Activated CD4-positive, alpha-beta memory T cell treated with anti-CD3 and anti-CD28 coated beads, Interleukin-2, amount 10 ng/mL, durations not matched to agents 7 days and 5 days (primary cell): Measurements from ENCODE around the gene BZW2. TPM values are rescaled to one million over a fixed set of nuclear protein-coding genes. Genes with fewer than 3 reads are reported as not detected.

Experiments
- CTCF ChIA-PET: fragments of 350-600 bp; sonication (Branson Sonifier 250); formaldehyde crosslinking; loops from one replicate; lab custom pipeline; 2021; ENCODE audit warnings: antibody characterized with exemption, inconsistent platforms; lab: Charles Lee
- POLR2A ChIA-PET: fragments of 350-600 bp; sonication (Branson Sonifier 250); formaldehyde crosslinking; loops from one replicate; lab custom pipeline; 2021; ENCODE audit warnings: antibody characterized with exemption; lab: Charles Lee
- DNase-seq: peaks from one replicate; pipeline ENCODE4 v3.0.0-alpha.2; 2020
- H3K27ac Mint-ChIP-seq: one replicate; pipeline ENCODE4 v1.8.0; 2021; ENCODE audit warnings: mild to moderate bottlenecking, mixed read lengths
- H3K27me3 Mint-ChIP-seq: one replicate; pipeline ENCODE4 v1.8.0; 2021; ENCODE audit warnings: mixed read lengths
- H3K36me3 Mint-ChIP-seq: one replicate; pipeline ENCODE4 v1.8.0; 2021; ENCODE audit warnings: low read depth, mixed read lengths
- H3K4me1 Mint-ChIP-seq: one replicate; pipeline ENCODE4 v1.8.0; 2021; ENCODE audit warnings: mixed read lengths
- H3K4me3 Mint-ChIP-seq: one replicate; pipeline ENCODE4 v1.8.0; 2021; ENCODE audit warnings: mild to moderate bottlenecking, mixed read lengths
- H3K9me3 Mint-ChIP-seq: one replicate; pipeline ENCODE4 v1.8.0; 2021; ENCODE audit warnings: mixed read lengths
- total RNA-seq, 2 experiments: library from RNA; stranded (reverse); gene quantifications; one replicate each; pipeline ENCODE4 v1.2.3, GENCODE V29; 2021

BZW2 gene
- total RNA-seq, 2 experiments from 2014 or later, result 33.4 to 33.6 TPM

GRCh38 chr7:16739863-16740622 is 94.1 kb downstream of the BZW2 start:
- no peaks in the 10 kb centered on the region for H3K36me3 Mint-ChIP-seq
- H3K9me3 Mint-ChIP-seq, result no peaks in the 10 kb centered on the region
- no peak overlapping the region for H3K4me3 Mint-ChIP-seq
- ChIA-PET POLR2A (no interaction called here), CTCF (interaction anchor here (1.3 to 1.4 kb wide), 2 partner anchors 19 to 31 kb away, joined by 3 read pairs; no protein-coding TSS in a partner anchor)
- no peaks in the 10 kb centered on the region for H3K27me3 Mint-ChIP-seq
- peaks cover 3% of the 10 kb centered on the region for H3K4me1 Mint-ChIP-seq
- DNase-seq, result no peak
- H3K27ac Mint-ChIP-seq, result no peak overlapping the region

GRCh38 chr7:16740623-16740953 is 94.6 kb downstream of the BZW2 start:
- ChIA-PET POLR2A (no interaction called here), CTCF (no interaction called here)
- Mint-ChIP-seq H3K36me3 (no peaks in the 10 kb centered on the region), H3K9me3 (no peaks in the 10 kb centered on the region), H3K27me3 (no peaks in the 10 kb centered on the region), H3K27ac (no peak overlapping the region), H3K4me1 (peaks cover under 1% of the 10 kb centered on the region), H3K4me3 (no peak overlapping the region)
- no peak for DNase-seq

GRCh38 chr7:16740996-16741395 is 95.0 kb downstream of the BZW2 start:
- no peaks in the 10 kb centered on the region for H3K4me1 Mint-ChIP-seq
- H3K4me3 Mint-ChIP-seq, result no peak overlapping the region
- DNase-seq, result no peak
- ChIA-PET CTCF (no interaction called here), POLR2A (no interaction called here)
- no peaks in the 10 kb centered on the region for H3K36me3 Mint-ChIP-seq
- no peak overlapping the region for H3K27ac Mint-ChIP-seq
- no peaks in the 10 kb centered on the region for H3K27me3 Mint-ChIP-seq
- H3K9me3 Mint-ChIP-seq, result no peaks in the 10 kb centered on the region

GRCh38 chr7:16741676-16742075 is 95.7 kb downstream of the BZW2 start:
- DNase-seq, result no peak
- CTCF ChIA-PET, result no interaction called here
- Mint-ChIP-seq H3K36me3 (no peaks in the 10 kb centered on the region), H3K27ac (no peak overlapping the region), H3K27me3 (no peaks in the 10 kb centered on the region), H3K4me1 (no peaks in the 10 kb centered on the region), H3K4me3 (no peak overlapping the region), H3K9me3 (no peaks in the 10 kb centered on the region)
- POLR2A ChIA-PET, result no interaction called here

GRCh38 chr7:16742547-16742946 is 96.6 kb downstream of the BZW2 start:
- POLR2A ChIA-PET, result no interaction called here

GRCh38 chr7:16743236-16743635 is 97.3 kb downstream of the BZW2 start:
- Mint-ChIP-seq H3K27ac (no peak overlapping the region), H3K27me3 (no peaks in the 10 kb centered on the region), H3K4me1 (no peaks in the 10 kb centered on the region), H3K36me3 (no peaks in the 10 kb centered on the region), H3K4me3 (no peak overlapping the region), H3K9me3 (no peaks in the 10 kb centered on the region)
- no peak for DNase-seq
- ChIA-PET POLR2A (no interaction called here), CTCF (interaction anchor here (0.6 kb wide), 1 partner anchor 31 kb away, joined by 3 read pairs; no protein-coding TSS in a partner anchor)

More at GRCh38 chr7:16742547-16742946, 96.6 kb downstream of the BZW2 start:
- no peaks in the 10 kb centered on the region for H3K36me3 Mint-ChIP-seq
- H3K27ac Mint-ChIP-seq, result no peak overlapping the region
- no peak overlapping the region for H3K4me3 Mint-ChIP-seq
- CTCF ChIA-PET, result interaction anchor here (0.6 kb wide), 1 partner anchor 30 kb away, joined by 3 read pairs; no protein-coding TSS in a partner anchor
- no peaks in the 10 kb centered on the region for H3K4me1 Mint-ChIP-seq
- DNase-seq, result no peak
- H3K27me3 Mint-ChIP-seq, result no peaks in the 10 kb centered on the region
- H3K9me3 Mint-ChIP-seq, result no peaks in the 10 kb centered on the region

- no peak for DNase-seq
- POLR2A ChIA-PET, result no interaction called here
- H3K27me3 Mint-ChIP-seq, result no peaks in the 10 kb centered on the region
Observed at GRCh38 chr7:16744518-16745250, 98.7 kb downstream of the BZW2 start.

GRCh38 chr7:16745645-16746044 is 99.7 kb downstream of the BZW2 start:
- H3K27me3 Mint-ChIP-seq, result no peaks in the 10 kb centered on the region
- no peaks in the 10 kb centered on the region for H3K4me1 Mint-ChIP-seq
- DNase-seq, result no peak
- ChIA-PET POLR2A (no interaction called here), CTCF (no interaction called here)
- no peaks in the 10 kb centered on the region for H3K9me3 Mint-ChIP-seq
- no peak overlapping the region for H3K4me3 Mint-ChIP-seq
- H3K36me3 Mint-ChIP-seq, result no peaks in the 10 kb centered on the region
- no peak overlapping the region for H3K27ac Mint-ChIP-seq

More at GRCh38 chr7:16744518-16745250, 98.7 kb downstream of the BZW2 start:
- Mint-ChIP-seq H3K4me1 (no peaks in the 10 kb centered on the region), H3K9me3 (no peaks in the 10 kb centered on the region), H3K27ac (no peak overlapping the region), H3K4me3 (no peak overlapping the region), H3K36me3 (no peaks in the 10 kb centered on the region)
- CTCF ChIA-PET, result no interaction called here

GRCh38 chr7:16747102-16747501 is 101.1 kb downstream of the BZW2 start:
- Mint-ChIP-seq H3K4me1 (no peaks in the 10 kb centered on the region), H3K9me3 (no peaks in the 10 kb centered on the region), H3K4me3 (no peak overlapping the region), H3K36me3 (no peaks in the 10 kb centered on the region), H3K27me3 (no peaks in the 10 kb centered on the region), H3K27ac (no peak overlapping the region)
- no peak for DNase-seq
- POLR2A ChIA-PET, result no interaction called here
- CTCF ChIA-PET, result no interaction called here

GRCh38 chr7:16753102-16753931 is 107.3 kb downstream of the BZW2 start, which contains the start of gene TSPAN13:
Gene TSPAN13 (plus strand): TSS chr7:16753755. CDS start chr7:16753968, 213 bp downstream.
- DNase-seq, result peak; percentile 68
- no peaks in the 10 kb centered on the region for H3K9me3 Mint-ChIP-seq
- peaks cover 11% of the 10 kb centered on the region for H3K4me1 Mint-ChIP-seq
- H3K27ac Mint-ChIP-seq, result no peak within 1 kb of the TSS
- H3K27me3 Mint-ChIP-seq, result peaks cover 27% of the 10 kb centered on the region
- H3K36me3 Mint-ChIP-seq, result no peaks in the 10 kb centered on the region
- H3K4me3 Mint-ChIP-seq, result peak within 1 kb of the TSS; percentile 72
- CTCF ChIA-PET, result interaction anchor here (0.7 to 1.5 kb wide), 2 partner anchors 48 to 58 kb away, joined by 3 read pairs; no protein-coding TSS in a partner anchor
- POLR2A ChIA-PET, result no interaction called here

GRCh38 chr7:16753932-16754855 is 108.2 kb downstream of the BZW2 start:
- CTCF ChIA-PET, result interaction anchor here (0.7 to 1.5 kb wide), 3 partner anchors 47 to 190 kb away, joined by 3 read pairs; no protein-coding TSS in a partner anchor
- peak; percentile 19 for DNase-seq
- no peaks in the 10 kb centered on the region for H3K36me3 Mint-ChIP-seq
- H3K4me1 Mint-ChIP-seq, result peaks cover 11% of the 10 kb centered on the region
- H3K27me3 Mint-ChIP-seq, result peaks cover 27% of the 10 kb centered on the region
- H3K27ac Mint-ChIP-seq, result no peak overlapping the region
- POLR2A ChIA-PET, result no interaction called here
- H3K9me3 Mint-ChIP-seq, result no peaks in the 10 kb centered on the region
- H3K4me3 Mint-ChIP-seq, result peak overlapping the region; percentile 72

GRCh38 chr7:16754856-16755317 is 108.9 kb downstream of the BZW2 start:
- Mint-ChIP-seq H3K36me3 (no peaks in the 10 kb centered on the region), H3K27me3 (peaks cover 27% of the 10 kb centered on the region), H3K4me3 (peak overlapping the region; percentile 72), H3K4me1 (peaks cover 11% of the 10 kb centered on the region), H3K27ac (no peak overlapping the region), H3K9me3 (no peaks in the 10 kb centered on the region)
- ChIA-PET POLR2A (no interaction called here), CTCF (interaction anchor here (0.7 to 1.5 kb wide), 2 partner anchors 60 to 190 kb away, joined by 3 read pairs; no protein-coding TSS in a partner anchor)
- no peak for DNase-seq
